HEK293T (cell line): ENCODE measurements around the gene FEV.

Source experiments
- ELF4 ChIP-seq: fragments of 450-650 bp; IDR thresholded peaks from 2 replicates; pipeline ENCODE4 v1.6.1; 2017; ENCODE audit warnings: antibody characterized with exemption
- FOXM1 ChIP-seq: fragments of 450-650 bp; IDR thresholded peaks from 2 replicates; pipeline ENCODE4 v1.6.1; 2017; ENCODE audit warnings: mild to moderate bottlenecking, borderline replicate concordance
- PKNOX1 ChIP-seq: fragments of 450-650 bp; IDR thresholded peaks from 2 replicates; pipeline ENCODE4 v1.6.1; 2016
- SP1 ChIP-seq: fragments of 450-650 bp; IDR thresholded peaks from 2 replicates; pipeline ENCODE4 v1.6.1; 2017

GRCh38 chr2:219026946-219027345 is 42.0 kb upstream of the FEV start:
- TF ChIP-seq PKNOX1: no peak
- TF ChIP-seq SP1: no peak
- TF ChIP-seq FOXM1: no peak
- TF ChIP-seq ELF4: no peak
